Mesenchymal stem cell (in vitro differentiated cells and primary cell): Measurements from ENCODE around the gene NXPH1.

ENCODE experiments used
- DNase-seq: peaks from one replicate; pipeline ENCODE4 v3.0.0-alpha.2; 2013
- H2AFZ ChIP-seq: one replicate; pipeline ENCODE4 v1.6.1; 2013; ENCODE audit warnings: low read depth, mild to moderate bottlenecking, control low read depth, inconsistent platforms, low read length, moderate library complexity
- H2AK5ac ChIP-seq: 2 replicates; pipeline ENCODE4 v1.6.1; 2013; ENCODE audit warnings: low read length, moderate library complexity, mild to moderate bottlenecking, inconsistent platforms; ENCODE audit not compliant: severe bottlenecking
- H2BK120ac ChIP-seq: one replicate; pipeline ENCODE4 v1.6.1; 2013; ENCODE audit warnings: low read depth, mild to moderate bottlenecking, inconsistent platforms, low read length, moderate library complexity
- H2BK12ac ChIP-seq, 2 experiments: one replicate each; pipeline ENCODE4 v1.6.1; 2013; ENCODE audit warnings: inconsistent platforms in 2 of 2, low read length in 2 of 2, mild to moderate bottlenecking in 2 of 2, moderate library complexity in 2 of 2, control low read depth in 1 of 2
- H2BK15ac ChIP-seq: one replicate; pipeline ENCODE4 v1.6.1; 2013; ENCODE audit warnings: mild to moderate bottlenecking, low read depth, inconsistent platforms; ENCODE audit not compliant: poor library complexity, severe bottlenecking
- H2BK5ac ChIP-seq: 2 replicates; pipeline ENCODE4 v1.6.1; 2013; ENCODE audit warnings: low read depth, mild to moderate bottlenecking, low read length, control low read depth, inconsistent platforms; ENCODE audit not compliant: poor library complexity, severe bottlenecking
- H3K14ac ChIP-seq, 2 experiments: one replicate each; pipeline ENCODE4 v1.6.1; 2013; ENCODE audit warnings: inconsistent platforms in 2 of 2, low read length in 2 of 2, control low read depth in 1 of 2, mild to moderate bottlenecking in 1 of 2, moderate library complexity in 1 of 2
- H3K18ac ChIP-seq, 2 experiments: one replicate each; pipeline ENCODE4 v1.6.1; 2013; ENCODE audit warnings: inconsistent platforms in 2 of 2, low read length in 2 of 2, control low read depth in 1 of 2, low read depth in 1 of 2, mild to moderate bottlenecking in 1 of 2
- H3K23ac ChIP-seq, 2 experiments: one replicate each; pipeline ENCODE4 v1.6.1; 2013; ENCODE audit warnings: inconsistent platforms in 2 of 2, low read length in 2 of 2, mild to moderate bottlenecking in 2 of 2, moderate library complexity in 2 of 2, control low read depth in 1 of 2
- H3K27ac ChIP-seq: 2 replicates; pipeline ENCODE4 v1.5.1; 2013; ENCODE audit warnings: mild to moderate bottlenecking, moderate library complexity, low read length, control low read depth, inconsistent platforms; ENCODE audit not compliant: poor library complexity, severe bottlenecking
- H3K27me3 ChIP-seq, 2 experiments: 2 replicates each; pipeline versions ENCODE4 v1.6.1 to v1.7.0; 2013; ENCODE audit warnings: low read length in 2 of 2, mild to moderate bottlenecking in 2 of 2, moderate library complexity in 2 of 2, control low read depth in 1 of 2, inconsistent platforms in 1 of 2; ENCODE audit not compliant: control insufficient read depth in 1 of 2, insufficient read depth in 1 of 2
- H3K36me3 ChIP-seq, 2 experiments: 2 replicates each; pipeline versions ENCODE4 v1.6.1 to v1.7.0; 2013; ENCODE audit warnings: low read length in 2 of 2, control low read depth in 1 of 2, inconsistent platforms in 1 of 2, low read depth in 1 of 2, mild to moderate bottlenecking in 1 of 2; ENCODE audit not compliant: insufficient read depth in 2 of 2, control insufficient read depth in 1 of 2
- H3K4ac ChIP-seq, 2 experiments: one replicate each; pipeline ENCODE4 v1.6.1; 2013; ENCODE audit warnings: inconsistent platforms in 2 of 2, low read length in 2 of 2, mild to moderate bottlenecking in 2 of 2, moderate library complexity in 2 of 2, control low read depth in 1 of 2, low read depth in 1 of 2
- H3K4me1 ChIP-seq: 2 replicates; pipeline ENCODE4 v1.6.1; 2013; ENCODE audit warnings: low read depth, low read length, control low read depth; ENCODE audit not compliant: control insufficient read depth, insufficient read depth
- H3K4me2 ChIP-seq: 2 replicates; pipeline ENCODE4 v1.6.1; 2013; ENCODE audit warnings: low read length, mild to moderate bottlenecking, inconsistent platforms; ENCODE audit not compliant: poor library complexity, severe bottlenecking
- H3K4me3 ChIP-seq, 2 experiments: 2 replicates each; pipeline versions ENCODE4 v1.5.1 to v1.7.0; 2013; ENCODE audit warnings: low read length in 2 of 2, mild to moderate bottlenecking in 2 of 2, control low read depth in 1 of 2, low read depth in 1 of 2; ENCODE audit not compliant: insufficient read depth in 1 of 2
- H3K79me1 ChIP-seq: replicated peaks from 2 replicates; pipeline ENCODE4 v1.6.1; 2013; ENCODE audit warnings: mild to moderate bottlenecking, control low read depth, low read length, inconsistent platforms; ENCODE audit not compliant: poor library complexity, severe bottlenecking
- H3K9ac ChIP-seq: 2 replicates; pipeline ENCODE4 v1.7.0; 2013; ENCODE audit warnings: mild to moderate bottlenecking, low read length, moderate library complexity
- H3K9me3 ChIP-seq: 2 replicates; pipeline ENCODE4 v1.7.0; 2013; ENCODE audit warnings: mild to moderate bottlenecking, low read length; ENCODE audit not compliant: control insufficient read depth
- H4K8ac ChIP-seq: one replicate; pipeline ENCODE4 v1.6.1; 2013; ENCODE audit warnings: inconsistent platforms, mild to moderate bottlenecking, low read length, moderate library complexity
- H4K91ac ChIP-seq: one replicate; pipeline ENCODE4 v1.6.1; 2013; ENCODE audit warnings: mild to moderate bottlenecking, low read length, inconsistent platforms
- WGBS: methylation state at CpG from one replicate; pipeline ENCODE4 v1.1.7; 2013; ENCODE audit warnings: mixed read lengths; 5-methylcytosine and 5-hydroxymethylcytosine counted together

NXPH1 gene

GRCh38 chr7:8637322-8637721, 203.9 kb downstream of the NXPH1 start:
- no peak for DNase-seq
- H3K23ac ChIP-seq, result no peak overlapping the region
- no peak overlapping the region for H2BK120ac ChIP-seq
- H3K4me2 ChIP-seq, result no peak overlapping the region
- no peak overlapping the region for H3K27ac ChIP-seq
- no peak overlapping the region for H3K4me3 ChIP-seq
- no peak overlapping the region for H3K9ac ChIP-seq
- no peak overlapping the region for H3K14ac ChIP-seq
- H3K4me1 ChIP-seq, result no peaks in the 10 kb centered on the region
- H4K8ac ChIP-seq, result no peak overlapping the region
- H3K36me3 ChIP-seq, result no peaks in the 10 kb centered on the region
- peaks cover 8% of the 10 kb centered on the region for H3K9me3 ChIP-seq
- no peaks in the 10 kb centered on the region for H3K79me1 ChIP-seq
- WGBS, result 84% methylated on average over 4 of the region's 4 CpGs
- no peak overlapping the region for H2AK5ac ChIP-seq
- no peak overlapping the region for H2BK5ac ChIP-seq
- H3K27me3 ChIP-seq, result no peaks in the 10 kb centered on the region
- no peak overlapping the region for H3K4ac ChIP-seq
- no peak overlapping the region for H2AFZ ChIP-seq
- H4K91ac ChIP-seq, result no peak overlapping the region
- H2BK15ac ChIP-seq, result no peak overlapping the region
- no peak overlapping the region for H3K18ac ChIP-seq
- no peak overlapping the region for H2BK12ac ChIP-seq

DNA sequence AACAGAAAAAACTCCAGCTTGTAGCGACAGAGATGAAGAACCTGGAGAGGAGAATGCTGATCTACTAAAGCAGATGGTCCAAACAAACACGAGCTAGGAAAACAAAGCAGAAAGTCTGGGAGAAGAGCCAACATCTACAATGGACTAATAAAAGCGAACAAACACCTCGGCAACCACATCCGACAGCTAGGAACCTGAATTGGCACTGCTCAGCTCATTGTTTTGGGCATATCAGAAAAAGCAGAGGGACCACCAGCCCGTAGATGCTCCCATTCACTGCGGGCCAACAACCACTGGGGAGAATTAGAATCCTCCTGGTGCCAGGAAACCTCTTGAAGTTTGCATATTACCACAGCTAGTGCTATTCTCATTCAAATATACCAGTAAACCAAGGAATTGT, 204.7 kb downstream of the NXPH1 start:
- 78% methylated on average over 7 of the region's 7 CpGs for WGBS
- H4K91ac ChIP-seq, result no peak overlapping the region
- no peak overlapping the region for H3K27ac ChIP-seq
- no peak overlapping the region for H2BK12ac ChIP-seq
- no peak overlapping the region for H3K4ac ChIP-seq
- no peak for DNase-seq
- H3K4me1 ChIP-seq, result no peaks in the 10 kb centered on the region
- H2BK120ac ChIP-seq, result no peak overlapping the region
- H3K9ac ChIP-seq, result no peak overlapping the region
- no peak overlapping the region for H2BK5ac ChIP-seq
- no peak overlapping the region for H3K14ac ChIP-seq
- H3K18ac ChIP-seq, result no peak overlapping the region
- H3K27me3 ChIP-seq, result no peaks in the 10 kb centered on the region
- H3K23ac ChIP-seq, result no peak overlapping the region
- H3K79me1 ChIP-seq, result no peaks in the 10 kb centered on the region
- peaks cover 3% of the 10 kb centered on the region for H3K9me3 ChIP-seq
- H2BK15ac ChIP-seq, result no peak overlapping the region
- no peak overlapping the region for H3K4me2 ChIP-seq
- no peak overlapping the region for H4K8ac ChIP-seq
- H2AK5ac ChIP-seq, result no peak overlapping the region
- no peak overlapping the region for H2AFZ ChIP-seq
- no peaks in the 10 kb centered on the region for H3K36me3 ChIP-seq
- no peak overlapping the region for H3K4me3 ChIP-seq

- H2BK15ac ChIP-seq, result no peak overlapping the region
- no peak overlapping the region for H2BK12ac ChIP-seq
- H3K4me1 ChIP-seq, result no peaks in the 10 kb centered on the region
- H3K14ac ChIP-seq, result no peak overlapping the region
- no peak overlapping the region for H3K4me3 ChIP-seq
- no peak overlapping the region for H3K23ac ChIP-seq
- no peak overlapping the region for H4K91ac ChIP-seq
- H3K4ac ChIP-seq, result no peak overlapping the region
- H3K27ac ChIP-seq, result no peak overlapping the region
- WGBS, result 77% methylated on average over 4 of the region's 5 CpGs
- H2AK5ac ChIP-seq, result no peak overlapping the region
- no peak overlapping the region for H2AFZ ChIP-seq
- no peak overlapping the region for H2BK120ac ChIP-seq
- no peak overlapping the region for H3K9ac ChIP-seq
- H4K8ac ChIP-seq, result no peak overlapping the region
- no peak for DNase-seq
- no peak overlapping the region for H3K18ac ChIP-seq
- no peak overlapping the region for H3K4me2 ChIP-seq
- no peaks in the 10 kb centered on the region for H3K27me3 ChIP-seq
- H3K36me3 ChIP-seq, result no peaks in the 10 kb centered on the region
- no peaks in the 10 kb centered on the region for H3K79me1 ChIP-seq
- peaks cover 3% of the 10 kb centered on the region for H3K9me3 ChIP-seq
- H2BK5ac ChIP-seq, result no peak overlapping the region
Measured at GRCh38 chr7:8639668-8640067, 206.3 kb downstream of the NXPH1 start.

DNA sequence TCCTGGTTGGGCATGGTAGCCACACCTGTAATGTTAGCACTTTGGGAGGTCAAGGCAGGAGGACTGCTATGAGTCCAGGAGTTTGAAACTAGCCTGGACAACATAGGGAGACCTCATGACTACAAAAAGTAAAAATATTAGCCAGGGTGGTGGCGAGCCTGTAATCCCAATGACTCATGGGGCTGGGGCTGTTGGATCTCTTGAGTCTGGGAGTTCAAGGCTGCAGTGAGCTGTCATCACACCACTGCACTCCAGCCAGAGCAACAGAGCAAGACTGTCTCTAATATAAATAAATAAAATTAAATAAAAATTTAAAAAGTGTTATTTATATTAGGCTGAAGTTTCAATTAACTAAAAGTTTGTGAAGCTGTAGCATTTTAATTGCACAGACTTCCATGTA, 207.3 kb downstream of the NXPH1 start:
- no peak overlapping the region for H2BK5ac ChIP-seq
- H2BK120ac ChIP-seq, result no peak overlapping the region
- H4K8ac ChIP-seq, result no peak overlapping the region
- no peaks in the 10 kb centered on the region for H3K36me3 ChIP-seq
- no peak overlapping the region for H3K9ac ChIP-seq
- peaks cover 3% of the 10 kb centered on the region for H3K9me3 ChIP-seq
- no peak overlapping the region for H3K4me3 ChIP-seq
- H2BK12ac ChIP-seq, result no peak overlapping the region
- H3K14ac ChIP-seq, result no peak overlapping the region
- no peak overlapping the region for H3K18ac ChIP-seq
- no peak overlapping the region for H3K4ac ChIP-seq
- no peak overlapping the region for H3K4me2 ChIP-seq
- no peak overlapping the region for H3K27ac ChIP-seq
- H3K79me1 ChIP-seq, result no peaks in the 10 kb centered on the region
- H2BK15ac ChIP-seq, result no peak overlapping the region
- H3K27me3 ChIP-seq, result no peaks in the 10 kb centered on the region
- no peak overlapping the region for H3K23ac ChIP-seq
- no peak overlapping the region for H4K91ac ChIP-seq
- no peaks in the 10 kb centered on the region for H3K4me1 ChIP-seq
- no peak overlapping the region for H2AFZ ChIP-seq
- no peak overlapping the region for H2AK5ac ChIP-seq
- no peak for DNase-seq
- 63% methylated on average over 1 of the region's 1 CpG for WGBS
